ENCODE data around the gene OGDHL.

OGDHL gene

GRCh38 chr10:49689882-49690510 lies 72.1 kb downstream of the OGDHL start:
- ChIA-PET CTCF (no interaction called here), POLR2A (no interaction called here)
- DNase-seq (ENCODE audit: extremely low spot score) = no peak
- TF ChIP-seq FOXA1 (IDR thresholded peaks at IDR 0.05) = no peak
- TF ChIP-seq BHLHE40 (IDR thresholded peaks at IDR 0.05; ENCODE audit: borderline replicate concordance) = no peak
- TF ChIP-seq TARDBP (IDR thresholded peaks at IDR 0.05) = no peak
- TF ChIP-seq FOXM1 (IDR thresholded peaks at IDR 0.05; ENCODE audit: borderline replicate concordance) = no peak
- TF ChIP-seq L3MBTL2 (conservative IDR thresholded peaks at IDR 0.05) = no peak
- no peak for TF ChIP-seq ZNF384 (IDR thresholded peaks at IDR 0.05)
- TF ChIP-seq PKNOX1 (IDR thresholded peaks at IDR 0.05) = no peak
- TF ChIP-seq SUZ12 (IDR thresholded peaks at IDR 0.05) = no peak
- no peak for TF ChIP-seq ELF4 (IDR thresholded peaks at IDR 0.05)
- TF ChIP-seq NFRKB (IDR thresholded peaks at IDR 0.05) = no peak
- no peak for TF ChIP-seq LEF1 (IDR thresholded peaks at IDR 0.05; ENCODE audit: borderline replicate concordance)
- no peak for TF ChIP-seq CTBP1 (IDR thresholded peaks at IDR 0.05; ENCODE audit: borderline replicate concordance)
- no peak for TF ChIP-seq HDGF (IDR thresholded peaks at IDR 0.05; ENCODE audit: borderline replicate concordance)
- TF ChIP-seq FOXK2 (IDR thresholded peaks at IDR 0.05) = no peak
- no peak for TF ChIP-seq SP1 (IDR thresholded peaks at IDR 0.05)
- TF ChIP-seq ARNT (IDR thresholded peaks at IDR 0.05) = no peak

- TF ChIP-seq SUZ12 (IDR thresholded peaks at IDR 0.05) (no peak), ELF4 (IDR thresholded peaks at IDR 0.05) (no peak), FOXK2 (IDR thresholded peaks at IDR 0.05) (no peak), ARNT (IDR thresholded peaks at IDR 0.05) (no peak), LEF1 (IDR thresholded peaks at IDR 0.05; ENCODE audit: borderline replicate concordance) (no peak), FOXA1 (IDR thresholded peaks at IDR 0.05) (no peak), SP1 (IDR thresholded peaks at IDR 0.05) (no peak)
- no peak for DNase-seq (ENCODE audit: extremely low spot score)
- ChIA-PET POLR2A (no interaction called here), CTCF (no interaction called here)
These were observed 73.2 kb downstream of the OGDHL start for GRCh38 chr10:49688920-49689319.

- CTCF ChIA-PET = no interaction called here
- no peak for DNase-seq (ENCODE audit: extremely low spot score)
- TF ChIP-seq NFRKB (IDR thresholded peaks at IDR 0.05) (no peak), SUZ12 (IDR thresholded peaks at IDR 0.05) (no peak), BHLHE40 (IDR thresholded peaks at IDR 0.05; ENCODE audit: borderline replicate concordance) (no peak), LEF1 (IDR thresholded peaks at IDR 0.05; ENCODE audit: borderline replicate concordance) (no peak), FOXA1 (IDR thresholded peaks at IDR 0.05) (no peak), SP1 (IDR thresholded peaks at IDR 0.05) (no peak), ELF4 (IDR thresholded peaks at IDR 0.05) (no peak), CTBP1 (IDR thresholded peaks at IDR 0.05; ENCODE audit: borderline replicate concordance) (no peak), HDGF (IDR thresholded peaks at IDR 0.05; ENCODE audit: borderline replicate concordance) (no peak), ARNT (IDR thresholded peaks at IDR 0.05) (no peak), FOXM1 (IDR thresholded peaks at IDR 0.05; ENCODE audit: borderline replicate concordance) (no peak), ZNF384 (IDR thresholded peaks at IDR 0.05) (no peak), FOXK2 (IDR thresholded peaks at IDR 0.05) (no peak)
- POLR2A ChIA-PET = no interaction called here
These were observed 73.8 kb downstream of the OGDHL start for GRCh38 chr10:49688261-49688846.

GRCh38 chr10:49686651-49687050 lies 75.5 kb downstream of the OGDHL start:
- CTCF ChIA-PET = no interaction called here
- TF ChIP-seq ZNF384 (IDR thresholded peaks at IDR 0.05) (no peak), ELF4 (IDR thresholded peaks at IDR 0.05) (no peak), CTBP1 (IDR thresholded peaks at IDR 0.05; ENCODE audit: borderline replicate concordance) (no peak), SP1 (IDR thresholded peaks at IDR 0.05) (no peak), L3MBTL2 (conservative IDR thresholded peaks at IDR 0.05) (no peak), LEF1 (IDR thresholded peaks at IDR 0.05; ENCODE audit: borderline replicate concordance) (no peak), FOXK2 (IDR thresholded peaks at IDR 0.05) (no peak), HDGF (IDR thresholded peaks at IDR 0.05; ENCODE audit: borderline replicate concordance) (no peak), BHLHE40 (IDR thresholded peaks at IDR 0.05; ENCODE audit: borderline replicate concordance) (no peak), TARDBP (IDR thresholded peaks at IDR 0.05) (no peak), SUZ12 (IDR thresholded peaks at IDR 0.05) (no peak), FOXA1 (IDR thresholded peaks at IDR 0.05) (no peak)
- DNase-seq (ENCODE audit: extremely low spot score) = no peak
- POLR2A ChIA-PET = no interaction called here

Measured in HEK293T (cell line).